SJSA1 (cell line): ENCODE measurements around the gene CHD3. TPM values are rescaled to one million over a fixed set of nuclear protein-coding genes. Genes with fewer than 3 reads are reported as not detected.
"Not testable (repeated sequence)": the region's sequence is repeated elsewhere in the genome, so short reads cannot be mapped to it uniquely, and the experiment has no call there.

Experiments used
- DNase-seq, 2 experiments: peaks; one replicate each; pipeline ENCODE4 v3.0.0-alpha.2; 2015 to 2020; ENCODE audit warnings: low spot score in 2 of 2, low read depth in 1 of 2
- H3K27ac ChIP-seq: fragments of 250-450 bp; sonication (Bioruptor Pico); 2 replicates; pipeline ENCODE4 v1.5.1; 2020; ENCODE audit warnings: mild to moderate bottlenecking, moderate library complexity
- H3K27me3 ChIP-seq: fragments of 250-450 bp; sonication (Bioruptor Pico); replicated peaks from 2 replicates; pipeline ENCODE4 v1.5.1; 2020; ENCODE audit warnings: mild to moderate bottlenecking, moderate library complexity
- H3K36me3 ChIP-seq: fragments of 250-450 bp; sonication (Bioruptor Pico); 2 replicates; pipeline ENCODE4 v1.5.1; 2020; ENCODE audit warnings: mild to moderate bottlenecking
- H3K4me1 ChIP-seq: fragments of 250-450 bp; sonication (Bioruptor Pico); replicated peaks from 2 replicates; pipeline ENCODE4 v1.6.1; 2021; ENCODE audit warnings: mild to moderate bottlenecking
- H3K4me3 ChIP-seq: fragments of 250-450 bp; sonication (Bioruptor Pico); 2 replicates; pipeline ENCODE4 v1.5.1; 2020; ENCODE audit warnings: mild to moderate bottlenecking
- H3K9me3 ChIP-seq: fragments of 250-450 bp; sonication (Bioruptor Pico); replicated peaks from 2 replicates; pipeline ENCODE4 v1.5.1; 2020; ENCODE audit warnings: mild to moderate bottlenecking
- total RNA-seq: library from RNA; depleted of rRNA; stranded (reverse); fragments of >200 nt; shearing (Covaris generic); gene quantifications from 2 replicates; pipeline ENCODE4 v1.2.3, GENCODE V29; 2014

Gene CHD3
- total RNA-seq, 1 experiment from 2014 or later, result 101 TPM

DNA sequence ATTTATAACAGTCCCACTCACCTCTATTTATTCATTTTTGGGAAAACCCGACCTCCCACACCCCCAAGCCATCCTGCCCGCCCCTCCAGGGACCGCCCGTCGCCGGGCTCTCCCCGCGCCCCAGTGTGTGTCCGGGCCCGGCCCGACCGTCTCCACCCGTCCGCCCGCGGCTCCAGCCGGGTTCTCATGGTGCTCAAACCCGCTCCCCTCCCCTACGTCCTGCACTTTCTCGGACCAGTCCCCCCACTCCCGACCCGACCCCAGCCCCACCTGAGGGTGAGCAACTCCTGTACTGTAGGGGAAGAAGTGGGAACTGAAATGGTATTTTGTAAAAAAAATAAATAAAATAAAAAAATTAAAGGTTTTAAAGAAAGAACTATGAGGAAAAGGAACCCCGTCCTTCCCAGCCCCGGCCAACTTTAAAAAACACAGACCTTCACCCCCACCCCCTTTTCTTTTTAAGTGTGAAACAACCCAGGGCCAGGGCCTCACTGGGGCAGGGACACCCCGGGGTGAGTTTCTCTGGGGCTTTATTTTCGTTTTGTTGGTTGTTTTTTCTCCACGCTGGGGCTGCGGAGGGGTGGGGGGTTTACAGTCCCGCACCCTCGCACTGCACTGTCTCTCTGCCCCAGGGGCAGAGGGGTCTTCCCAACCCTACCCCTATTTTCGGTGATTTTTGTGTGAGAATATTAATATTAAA, 34.4 kb upstream of the CHD3 start:
- no peak overlapping the region for H3K27ac ChIP-seq
- H3K27me3 ChIP-seq, result no peaks in the 10 kb centered on the region
- H3K9me3 ChIP-seq, result no peaks in the 10 kb centered on the region; the same call in 1 of the 2 replicates
- peaks cover 30% of the 10 kb centered on the region for H3K4me1 ChIP-seq
- no peak overlapping the region for H3K4me3 ChIP-seq
- peaks cover 46% of the 10 kb centered on the region for H3K36me3 ChIP-seq
- DNase-seq, result no peak

DNA sequence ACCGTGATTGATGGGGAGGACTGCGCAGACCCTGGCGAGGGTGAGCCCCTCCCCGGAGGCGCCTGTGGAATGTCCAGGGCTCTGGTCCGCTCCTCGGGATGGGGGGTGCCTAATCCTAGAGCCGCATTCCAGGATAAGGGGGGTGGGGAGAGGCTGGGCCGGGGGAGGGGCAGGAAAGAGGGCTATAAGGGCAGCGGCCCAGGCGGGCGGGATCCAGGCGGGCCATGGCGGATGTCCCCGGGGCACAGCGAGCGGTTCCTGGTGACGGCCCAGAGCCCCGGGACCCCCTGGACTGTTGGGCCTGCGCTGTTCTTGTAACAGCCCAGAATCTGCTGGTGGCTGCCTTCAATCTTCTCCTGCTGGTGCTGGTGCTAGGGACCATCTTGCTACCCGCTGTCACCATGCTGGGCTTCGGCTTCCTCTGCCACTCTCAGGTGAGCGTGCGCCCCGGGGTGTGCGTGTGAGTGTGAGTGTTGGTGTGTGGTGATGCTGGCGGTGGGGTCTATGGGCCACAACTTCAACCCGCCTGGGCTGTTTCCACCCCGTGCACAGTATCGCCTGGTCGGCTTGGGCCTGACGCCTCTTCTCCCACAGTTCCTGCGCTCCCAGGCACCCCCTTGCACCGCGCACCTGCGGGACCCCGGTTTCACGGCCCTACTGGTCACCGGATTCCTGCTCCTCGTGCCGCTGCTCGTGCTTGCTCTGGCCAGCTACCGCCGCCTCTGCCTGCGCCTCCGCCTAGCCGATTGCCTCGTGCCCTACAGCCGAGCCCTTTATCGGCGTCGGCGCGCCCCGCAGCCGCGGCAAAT, 33.5 kb upstream of the CHD3 start, which contains the start of gene TMEM88:
Gene TMEM88, plus strand, starts transcription at position 216 of the 809 bp plus-strand sequence. Its CDS starts 9 bp downstream, at position 225.
- Histone ChIP-seq H3K27me3 (no peaks in the 10 kb centered on the region), H3K4me3 (peak within 1 kb of the TSS; percentile 48; the same call in 1 of the 2 replicates), H3K27ac (no peak within 1 kb of the TSS), H3K9me3 (no peaks in the 10 kb centered on the region; the same call in 1 of the 2 replicates), H3K36me3 (peaks cover 38% of the 10 kb centered on the region), H3K4me1 (peaks cover 30% of the 10 kb centered on the region)
- no peak for DNase-seq

DNA sequence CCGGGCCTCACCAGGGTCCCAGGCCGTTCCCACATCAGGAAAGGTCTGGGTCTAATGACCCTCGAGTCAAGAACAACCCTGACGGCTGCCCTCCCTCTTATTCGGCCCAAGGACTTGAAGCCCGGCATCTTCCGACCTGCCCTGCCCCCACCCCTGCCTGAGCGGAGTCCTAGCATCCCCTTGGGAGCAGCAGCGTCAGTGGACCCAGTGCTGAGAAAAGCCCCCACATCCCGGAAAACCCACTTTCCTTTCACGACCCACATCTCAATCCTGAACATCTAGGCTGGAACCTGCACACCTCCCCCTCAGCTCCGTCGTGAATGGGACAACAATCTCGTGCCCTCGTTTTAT, 33.0 kb upstream of the CHD3 start:
- no peak overlapping the region for H3K4me3 ChIP-seq
- H3K27me3 ChIP-seq, result no peaks in the 10 kb centered on the region
- H3K9me3 ChIP-seq, result no peaks in the 10 kb centered on the region; the same call in 1 of the 2 replicates
- H3K27ac ChIP-seq, result no peak overlapping the region
- H3K4me1 ChIP-seq, result peaks cover 30% of the 10 kb centered on the region
- no peak for DNase-seq
- peaks cover 36% of the 10 kb centered on the region for H3K36me3 ChIP-seq

DNA sequence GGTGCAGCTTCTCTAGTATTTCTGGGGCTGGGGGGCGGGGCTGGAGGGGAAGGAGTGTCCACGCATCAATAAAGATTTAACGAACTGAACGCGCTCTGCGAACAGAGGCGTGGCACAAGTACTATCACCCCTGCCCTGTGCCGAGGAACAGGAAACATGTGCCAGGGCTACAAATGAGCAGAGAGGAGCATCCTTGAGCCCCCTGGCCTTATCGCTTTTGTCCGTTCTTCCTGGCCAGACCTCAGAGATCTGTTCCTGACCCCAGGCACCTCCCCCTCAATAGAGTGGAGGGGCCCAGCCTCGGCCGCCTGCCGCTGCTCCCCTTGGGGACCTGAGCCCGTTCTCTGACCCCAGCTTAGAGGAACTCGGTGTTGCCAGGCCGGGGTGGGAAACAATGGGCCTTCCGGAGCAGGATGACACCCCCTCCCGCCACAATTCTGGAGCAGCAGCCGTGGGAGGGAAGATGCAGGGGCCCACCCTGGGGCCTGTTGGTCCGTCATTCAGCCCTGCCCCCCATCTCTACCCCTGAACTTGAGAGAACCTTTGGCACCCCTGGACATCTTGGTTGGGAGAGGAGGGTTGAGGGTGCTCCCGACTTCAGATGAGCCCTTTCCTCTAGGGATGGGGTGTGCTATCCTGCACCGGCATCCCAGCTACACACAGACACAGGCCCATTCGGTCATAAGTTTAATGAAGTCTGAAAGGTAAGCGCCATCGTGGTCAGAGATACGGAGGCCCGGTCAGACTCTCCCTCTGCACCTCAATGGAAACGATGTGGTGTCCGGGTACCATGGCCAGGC, 32.4 kb upstream of the CHD3 start:
- Histone ChIP-seq H3K9me3 (no peaks in the 10 kb centered on the region; the same call in 1 of the 2 replicates), H3K27ac (peak overlapping the region; percentile 89), H3K4me1 (peaks cover 30% of the 10 kb centered on the region), H3K36me3 (peaks cover 32% of the 10 kb centered on the region), H3K4me3 (peak overlapping the region; percentile 48), H3K27me3 (no peaks in the 10 kb centered on the region)
- DNase-seq, result peak; percentile 22 to 55

DNA sequence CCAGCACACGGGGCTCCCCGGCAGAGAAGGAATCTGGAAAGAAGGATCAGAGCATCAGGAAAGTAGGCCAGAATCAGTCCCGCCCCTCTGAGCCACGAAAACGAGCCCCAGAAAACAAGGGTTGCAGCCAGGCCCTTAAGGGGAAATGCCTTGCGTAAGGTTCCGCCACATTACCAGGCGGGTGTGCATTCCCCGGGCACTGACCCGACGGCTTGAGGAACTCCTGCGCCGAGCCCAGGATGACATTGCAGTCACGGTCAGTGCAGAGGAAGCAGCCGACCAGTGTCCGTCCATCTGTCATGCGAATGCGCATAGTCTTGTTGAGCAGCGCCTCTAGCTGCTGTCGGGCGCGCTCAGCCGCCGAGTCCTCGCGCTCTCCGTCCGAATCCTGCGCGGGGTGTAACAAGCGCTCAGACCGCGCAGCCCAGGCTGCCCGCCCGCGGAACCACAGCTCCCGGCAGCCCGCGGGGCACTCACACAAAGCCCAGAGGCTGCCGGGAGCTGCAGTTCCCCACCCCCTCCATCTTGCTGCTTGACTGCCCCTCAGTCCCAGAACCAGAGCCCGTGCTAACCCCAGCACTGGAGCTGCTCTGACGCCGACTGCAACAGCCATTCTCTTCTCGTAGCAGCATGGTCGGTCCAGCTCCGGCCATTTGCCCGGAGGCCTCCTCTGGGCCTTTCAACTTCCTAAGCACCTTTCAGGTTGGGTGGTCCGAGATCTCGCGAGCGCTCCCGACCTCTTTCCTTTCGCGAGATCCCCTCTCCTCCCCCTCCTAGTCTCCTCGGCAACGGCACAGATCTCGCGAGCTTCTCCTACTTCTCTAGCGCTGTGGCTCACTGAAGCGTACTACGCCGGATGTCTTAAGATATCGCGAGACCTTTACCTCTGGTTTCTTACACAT, 31.5 kb upstream of the CHD3 start, which contains the start of gene NAA38:
Gene NAA38, minus strand, starts transcription at position 749 of the 902 bp plus-strand sequence. Its CDS starts 96 bp downstream, at position 653.
- H3K4me3 ChIP-seq, result peak within 1 kb of the TSS; percentile 48
- peak; percentile 98 to 100 for DNase-seq
- no peaks in the 10 kb centered on the region for H3K27me3 ChIP-seq
- H3K9me3 ChIP-seq, result no peaks in the 10 kb centered on the region
- peaks cover 24% of the 10 kb centered on the region for H3K36me3 ChIP-seq
- peak within 1 kb of the TSS; percentile 89 for H3K27ac ChIP-seq
- peaks cover 26% of the 10 kb centered on the region for H3K4me1 ChIP-seq

DNA sequence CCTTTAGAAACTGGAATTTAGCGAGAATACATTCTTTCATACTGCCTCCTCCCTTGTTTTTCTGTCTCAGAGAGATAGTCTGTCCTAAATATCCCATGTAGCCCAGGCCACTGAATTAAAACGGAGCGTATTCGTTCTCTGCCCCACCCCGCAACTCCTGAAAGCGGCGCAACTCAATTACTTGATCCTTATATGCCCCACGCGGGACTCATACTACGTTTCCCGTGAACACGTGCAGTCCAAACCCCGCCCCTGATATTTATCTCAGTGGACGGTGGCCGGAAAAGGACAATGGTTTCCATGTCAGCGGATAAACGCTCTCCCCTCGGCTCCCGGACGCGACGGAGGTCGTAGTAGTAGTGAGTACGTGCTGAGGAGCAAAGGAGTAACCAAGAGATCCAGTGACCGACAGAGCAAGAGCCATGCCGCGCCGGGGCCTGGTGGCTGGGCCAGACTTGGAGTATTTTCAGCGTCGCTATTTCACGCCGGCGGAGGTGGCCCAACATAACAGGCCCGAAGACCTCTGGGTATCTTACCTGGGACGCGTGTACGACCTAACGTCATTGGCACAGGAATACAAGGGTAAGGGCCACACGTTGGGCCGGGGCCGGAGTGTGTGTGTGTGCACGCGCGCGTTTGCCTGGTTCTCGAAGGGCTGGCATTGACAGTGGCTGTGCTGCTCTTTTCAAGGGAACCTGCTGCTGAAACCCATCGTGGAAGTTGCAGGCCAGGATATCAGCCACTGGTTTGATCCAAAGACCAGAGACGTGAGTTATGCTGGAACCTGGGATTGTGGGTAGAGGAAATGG, 30.7 kb upstream of the CHD3 start, which contains the start of gene CYB5D1:
Gene CYB5D1, plus strand, starts transcription at position 291 of the 809 bp plus-strand sequence. Its CDS starts 132 bp downstream, at position 423.
- peak within 1 kb of the TSS; percentile 89 for H3K27ac ChIP-seq
- peaks cover 26% of the 10 kb centered on the region for H3K4me1 ChIP-seq
- H3K9me3 ChIP-seq, result no peaks in the 10 kb centered on the region
- peak within 1 kb of the TSS; percentile 48 for H3K4me3 ChIP-seq
- peak; percentile 91 to 98 for DNase-seq
- H3K27me3 ChIP-seq, result no peaks in the 10 kb centered on the region
- peaks cover 15% of the 10 kb centered on the region for H3K36me3 ChIP-seq

DNA sequence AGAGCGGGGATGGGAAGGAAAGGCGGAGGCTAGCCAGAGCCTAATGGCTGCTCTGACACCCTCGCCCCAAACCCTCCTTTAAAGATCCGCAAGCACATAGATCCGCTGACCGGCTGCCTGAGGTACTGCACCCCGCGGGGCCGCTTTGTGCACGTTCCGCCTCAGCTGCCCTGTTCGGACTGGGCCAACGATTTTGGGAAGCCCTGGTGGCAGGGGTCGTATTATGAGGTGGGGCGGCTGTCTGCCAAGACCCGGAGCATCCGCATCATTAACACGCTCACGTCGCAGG, 30.1 kb upstream of the CHD3 start:
- DNase-seq, result no peak

DNA sequence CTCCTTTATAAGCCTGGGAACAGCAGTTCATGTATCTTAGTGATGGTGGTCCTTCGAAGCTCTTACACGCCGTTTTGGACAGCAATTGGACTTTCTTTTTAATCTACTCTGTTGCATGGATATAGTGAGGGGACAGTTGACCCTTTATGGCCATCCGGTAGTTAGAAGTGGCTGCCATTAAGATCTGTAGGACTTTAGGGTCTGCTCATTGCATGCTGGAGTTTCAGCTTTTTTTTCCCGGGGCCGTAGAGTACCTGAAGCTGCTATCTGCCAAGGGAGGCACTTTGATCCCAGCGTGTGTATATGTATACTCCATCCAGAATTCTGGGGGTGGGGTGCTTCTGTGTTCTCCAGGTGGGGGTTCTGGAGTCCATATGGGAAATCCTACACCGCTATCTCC, 29.6 kb upstream of the CHD3 start:
- peaks cover 19% of the 10 kb centered on the region for H3K36me3 ChIP-seq

More for the DNA sequence above, 30.1 kb upstream of the CHD3 start:
- Histone ChIP-seq H3K27ac (no peak overlapping the region), H3K4me3 (peak overlapping the region; percentile 48), H3K36me3 (peaks cover 14% of the 10 kb centered on the region), H3K27me3 (no peaks in the 10 kb centered on the region), H3K4me1 (peaks cover 26% of the 10 kb centered on the region), H3K9me3 (no peaks in the 10 kb centered on the region)

DNA sequence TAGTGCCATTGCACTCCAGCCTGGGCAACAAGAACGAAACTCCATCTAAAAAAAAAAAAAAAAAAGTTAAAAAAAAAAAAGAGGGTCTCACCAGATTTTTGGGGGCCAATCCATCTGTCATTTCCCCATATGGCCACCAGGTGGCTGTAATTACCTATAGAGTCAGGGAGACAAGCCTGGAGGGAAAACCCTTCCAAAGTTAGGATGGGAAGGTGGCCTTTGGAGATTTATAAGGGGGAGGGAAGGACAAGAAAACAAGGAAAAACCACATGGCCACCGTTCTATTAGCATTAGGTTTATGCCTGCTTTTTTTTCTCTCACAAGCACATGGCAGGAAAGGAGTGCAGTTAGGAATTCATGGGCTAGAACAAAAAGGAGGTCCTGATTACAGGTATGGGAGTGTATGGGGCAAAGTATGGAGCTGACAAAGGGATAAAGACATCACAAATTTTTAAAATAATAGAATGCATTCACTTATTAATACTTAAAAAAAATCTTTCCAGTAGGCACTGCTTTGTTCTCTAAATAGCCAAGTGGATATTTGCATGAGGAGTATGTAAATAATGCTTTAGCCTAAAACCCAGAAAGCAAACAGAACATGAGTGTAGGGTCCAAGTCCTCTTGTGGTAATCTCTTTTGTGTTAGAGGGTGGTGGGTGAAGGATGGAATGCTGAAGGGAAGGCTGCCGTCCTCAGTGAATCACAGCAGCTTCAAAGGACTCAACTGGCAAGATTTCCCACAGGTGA, 25.7 kb upstream of the CHD3 start:
- Histone ChIP-seq H3K27ac (no peak overlapping the region), H3K36me3 (peaks cover 21% of the 10 kb centered on the region), H3K9me3 (no peaks in the 10 kb centered on the region), H3K4me3 (no peak overlapping the region), H3K4me1 (peaks cover 11% of the 10 kb centered on the region), H3K27me3 (no peaks in the 10 kb centered on the region)
- peak; percentile 52 to 53 for DNase-seq

More for the DNA sequence above, 29.6 kb upstream of the CHD3 start:
- no peak for DNase-seq
- H3K27ac ChIP-seq, result no peak overlapping the region
- peaks cover 26% of the 10 kb centered on the region for H3K4me1 ChIP-seq
- H3K27me3 ChIP-seq, result no peaks in the 10 kb centered on the region
- no peak overlapping the region for H3K4me3 ChIP-seq
- no peaks in the 10 kb centered on the region for H3K9me3 ChIP-seq

DNA sequence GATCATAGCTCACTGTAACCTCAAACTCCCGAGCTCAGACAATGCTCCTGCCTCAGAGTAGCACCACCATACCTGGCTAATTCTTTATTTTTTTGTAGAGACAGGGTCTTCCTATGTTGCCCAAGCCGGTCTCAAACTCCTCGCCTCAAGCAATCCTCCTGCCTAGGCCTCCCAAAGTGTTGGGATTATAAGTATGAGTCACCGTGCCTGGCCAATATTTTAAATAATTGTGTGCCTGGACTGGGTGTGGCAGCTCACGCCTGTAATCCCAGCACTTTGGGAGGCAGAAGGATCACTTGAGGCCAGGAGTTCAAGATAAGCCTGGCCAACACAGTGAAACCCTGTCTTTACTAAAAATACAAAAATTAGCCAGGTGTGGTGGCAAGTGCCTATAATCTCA, 24.2 kb upstream of the CHD3 start:
- not testable (repeated sequence) for H3K4me1 ChIP-seq

DNA sequence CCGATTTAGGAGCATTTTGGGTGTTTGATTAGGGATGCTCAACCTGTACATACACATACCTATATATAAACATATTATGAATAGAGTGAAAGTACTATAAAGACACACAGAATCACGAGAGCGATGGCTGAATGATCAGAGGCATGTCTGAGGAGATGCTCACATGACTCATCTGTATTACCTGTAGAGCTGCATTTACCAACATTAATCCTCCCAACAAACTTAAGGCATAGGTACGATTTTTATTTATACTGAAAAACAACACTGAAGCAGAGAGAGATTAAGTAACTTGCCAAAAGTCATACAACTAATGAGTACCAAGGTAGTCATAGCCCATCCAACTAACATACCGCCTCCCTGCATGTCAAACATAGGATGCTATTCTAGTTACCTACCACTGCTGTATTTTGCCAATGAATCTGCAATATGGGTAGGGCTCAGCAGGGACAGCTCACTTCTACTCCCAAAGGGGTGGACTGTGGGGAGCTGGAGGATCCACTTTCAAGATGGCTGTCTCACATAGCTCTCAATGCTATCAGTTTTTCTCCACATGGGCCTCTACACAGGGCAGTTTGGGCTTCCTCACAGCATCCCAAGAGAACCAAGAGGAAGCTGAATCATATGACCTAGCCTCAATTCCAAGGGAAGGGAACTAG, 23.5 kb upstream of the CHD3 start:
- H3K36me3 ChIP-seq, result peaks cover 18% of the 10 kb centered on the region
- no peaks in the 10 kb centered on the region for H3K4me1 ChIP-seq
- DNase-seq, result no peak
- H3K27me3 ChIP-seq, result no peaks in the 10 kb centered on the region
- no peak overlapping the region for H3K27ac ChIP-seq
- H3K4me3 ChIP-seq, result no peak overlapping the region
- H3K9me3 ChIP-seq, result no peaks in the 10 kb centered on the region

More for the DNA sequence above, 24.2 kb upstream of the CHD3 start:
- DNase-seq, H3K9me3 ChIP-seq, H3K27me3 ChIP-seq, H3K27ac ChIP-seq, H3K4me3 ChIP-seq: not testable (repeated sequence)
- H3K36me3 ChIP-seq, result peaks cover 18% of the 10 kb centered on the region
